Ascending aorta (tissue), 2 donors: Measurements from ENCODE around the gene CBLB. TPM values are rescaled to one million over a fixed set of nuclear protein-coding genes. Genes with fewer than 3 reads are reported as not detected.

ENCODE experiments used
- DNase-seq, 2 donors: peaks; one replicate each; pipeline ENCODE4 v3.0.0-alpha.2; 2019; ENCODE audit warnings: low spot score in 2 of 2
- H3K27ac ChIP-seq, 2 donors: fragments of 200-600 bp; sonication (generic); one replicate each; pipeline ENCODE4 v1.5.1; 2016 to 2017; ENCODE audit warnings: mild to moderate bottlenecking in 1 of 2
- H3K27me3 ChIP-seq: fragments of 200-600 bp; sonication (generic); one replicate; pipeline ENCODE4 v1.5.1; 2017
- H3K36me3 ChIP-seq, 2 donors: fragments of 200-600 bp; sonication (generic); one replicate each; pipeline ENCODE4 v1.5.1; 2016
- H3K4me1 ChIP-seq, 2 donors: fragments of 200-600 bp; sonication (generic); one replicate each; pipeline ENCODE4 v1.5.1; 2016 to 2017; ENCODE audit warnings: mild to moderate bottlenecking in 1 of 2
- H3K4me3 ChIP-seq, 2 donors: fragments of 200-600 bp; sonication (generic); one replicate each; pipeline ENCODE4 v1.5.1; 2016 to 2017; ENCODE audit warnings: mild to moderate bottlenecking in 1 of 2
- H3K9me3 ChIP-seq, 2 donors: fragments of 200-600 bp; sonication (generic); one replicate each; pipeline ENCODE4 v1.5.1; 2016
- CTCF ChIP-seq, 3 experiments: fragments of 200-600 bp in 2 of 3; fragments of 450-650 bp in 1 of 3; sonication (generic) in 2 of 3; IDR thresholded peaks; one replicate each; pipeline ENCODE4 v1.5.1; 2016 to 2019; ENCODE audit warnings: antibody characterized with exemption in 3 of 3, mild to moderate bottlenecking in 1 of 3, moderate library complexity in 1 of 3
- intact Hi-C: fragments of 100-400 bp; cut with DNase I; formaldehyde crosslinking; loops from one replicate; pipeline ENCODE4 v1.15.1; 2023
- total RNA-seq: library from RNA; depleted of rRNA; stranded (reverse); fragments of >200 nt; gene quantifications from one replicate; pipeline ENCODE4 v1.1.0, GENCODE V29; 2016

CBLB gene
- total RNA-seq, 1 donor from 2014 or later, result 30.0 TPM

- peaks cover 5 to 27% of the 10 kb centered on the region in 2 donors for H3K36me3 ChIP-seq
Observed at GRCh38 chr3:105662306-105662705, 206.5 kb downstream of the CBLB start.

DNA sequence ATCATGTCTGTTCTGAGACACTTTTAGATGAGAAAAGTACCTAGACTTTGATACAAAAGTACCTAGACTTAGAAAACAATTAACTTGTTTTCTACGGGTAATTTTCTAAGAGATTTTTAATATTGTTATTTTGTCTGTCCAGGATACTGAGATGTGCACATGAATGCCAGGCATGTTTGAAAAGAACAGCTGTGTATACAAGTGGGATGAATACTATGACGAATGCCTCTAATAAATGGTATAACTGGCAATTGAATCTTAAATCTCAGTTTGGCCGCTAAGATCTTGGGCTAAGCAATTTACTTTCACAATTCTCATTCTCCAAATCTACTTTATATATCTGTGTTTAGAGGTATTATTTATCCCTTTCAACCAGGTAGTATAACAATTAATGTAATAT lies 207.4 kb downstream of the CBLB start:
- H3K9me3 ChIP-seq, result no peaks in the 10 kb centered on the region
- peaks cover 0 to 16% of the 10 kb centered on the region in 2 donors for H3K4me1 ChIP-seq
- H3K36me3 ChIP-seq, result peaks cover 5 to 27% of the 10 kb centered on the region in 2 donors
- TF ChIP-seq CTCF (IDR thresholded peaks at IDR 0.05), result no peak
- intact Hi-C loops, result no loop called here
- no peak overlapping the region for H3K4me3 ChIP-seq
- H3K27ac ChIP-seq, result no peak overlapping the region
- no peaks in the 10 kb centered on the region for H3K27me3 ChIP-seq
- no peak for DNase-seq

More at GRCh38 chr3:105662306-105662705, 206.5 kb downstream of the CBLB start:
- TF ChIP-seq CTCF (IDR thresholded peaks at IDR 0.05), result no peak
- Histone ChIP-seq H3K4me1 (peaks cover 0 to 10% of the 10 kb centered on the region in 2 donors), H3K4me3 (no peak overlapping the region), H3K9me3 (no peaks in the 10 kb centered on the region), H3K27me3 (no peaks in the 10 kb centered on the region), H3K27ac (peak overlapping the region in 1 of 2 donors; percentile 54)
- DNase-seq, result no peak
- intact Hi-C loops, result no loop called here

DNA sequence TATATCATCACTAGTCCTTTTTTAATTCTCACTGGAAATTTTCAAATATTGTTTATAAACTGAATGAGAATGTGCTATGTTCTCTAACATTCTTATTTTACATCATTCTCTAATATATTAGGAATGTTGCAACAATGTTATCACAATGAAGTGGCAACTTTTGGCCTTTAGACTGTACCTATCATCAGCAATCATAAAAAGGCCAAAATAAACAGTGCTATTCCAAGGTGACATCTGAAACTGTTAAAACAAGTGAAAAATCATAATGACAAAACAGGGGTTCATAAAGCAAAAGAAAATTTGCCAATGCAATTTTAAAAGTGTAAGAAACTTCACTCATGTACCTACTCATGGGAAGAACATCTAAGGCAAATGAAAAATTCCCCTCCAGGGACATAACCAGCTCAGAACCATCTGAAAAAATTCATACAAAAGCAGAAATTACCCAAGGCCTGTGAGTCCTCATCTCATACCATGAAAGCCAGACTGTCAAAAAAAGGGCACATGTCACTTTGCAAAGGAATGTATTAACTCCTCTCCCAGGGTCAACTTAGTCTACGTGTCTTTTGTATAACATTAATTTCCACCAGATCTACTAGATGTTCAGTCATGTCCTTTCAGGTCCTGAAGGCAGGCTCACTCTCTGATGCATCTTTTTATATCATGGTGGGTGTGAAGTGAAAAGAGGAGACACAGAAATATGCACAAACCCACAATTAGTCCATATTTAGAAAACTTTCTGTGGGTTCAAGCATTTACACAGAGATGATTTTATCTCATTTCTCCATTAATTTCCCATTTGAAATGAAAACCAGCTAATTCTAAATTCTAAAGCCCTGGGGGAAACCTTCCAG lies 211.9 kb downstream of the CBLB start:
- Histone ChIP-seq H3K27me3 (no peaks in the 10 kb centered on the region), H3K4me1 (peaks cover 0 to 16% of the 10 kb centered on the region in 2 donors), H3K4me3 (no peak overlapping the region), H3K27ac (peak overlapping the region; percentile 8 to 48), H3K36me3 (peaks cover 5 to 27% of the 10 kb centered on the region in 2 donors), H3K9me3 (no peaks in the 10 kb centered on the region)
- intact Hi-C loops, result no loop called here
- DNase-seq, result no peak
- no peak for TF ChIP-seq CTCF (IDR thresholded peaks at IDR 0.05)

DNA sequence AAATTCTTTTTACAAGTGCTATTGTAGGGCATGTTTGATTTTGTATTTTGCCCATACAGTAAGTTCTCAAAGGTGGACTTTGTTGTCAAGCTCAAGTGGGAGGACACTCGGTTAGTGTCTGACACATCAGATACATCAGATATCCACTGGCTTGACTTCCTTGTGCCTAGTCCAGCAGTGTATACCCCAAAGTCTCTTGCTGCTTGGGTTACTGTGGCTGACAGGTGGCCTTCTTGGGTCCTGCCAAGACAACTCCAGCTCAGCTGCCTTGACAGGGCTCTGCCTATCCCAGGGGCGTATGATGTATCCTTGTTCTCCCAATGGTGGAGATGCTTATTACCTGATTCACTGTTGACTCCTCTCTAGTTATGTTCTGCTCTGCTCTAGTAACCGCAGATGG lies 214.9 kb downstream of the CBLB start:
- H3K27me3 ChIP-seq, result no peaks in the 10 kb centered on the region
- no peaks in the 10 kb centered on the region for H3K9me3 ChIP-seq
- DNase-seq, result no peak
- intact Hi-C loops, result no loop called here
- TF ChIP-seq CTCF (IDR thresholded peaks at IDR 0.05), result no peak
- H3K4me3 ChIP-seq, result no peak overlapping the region
- no peak overlapping the region for H3K27ac ChIP-seq
- H3K4me1 ChIP-seq, result peaks cover 0 to 14% of the 10 kb centered on the region in 2 donors
- H3K36me3 ChIP-seq, result peaks cover 4 to 13% of the 10 kb centered on the region in 2 donors

DNA sequence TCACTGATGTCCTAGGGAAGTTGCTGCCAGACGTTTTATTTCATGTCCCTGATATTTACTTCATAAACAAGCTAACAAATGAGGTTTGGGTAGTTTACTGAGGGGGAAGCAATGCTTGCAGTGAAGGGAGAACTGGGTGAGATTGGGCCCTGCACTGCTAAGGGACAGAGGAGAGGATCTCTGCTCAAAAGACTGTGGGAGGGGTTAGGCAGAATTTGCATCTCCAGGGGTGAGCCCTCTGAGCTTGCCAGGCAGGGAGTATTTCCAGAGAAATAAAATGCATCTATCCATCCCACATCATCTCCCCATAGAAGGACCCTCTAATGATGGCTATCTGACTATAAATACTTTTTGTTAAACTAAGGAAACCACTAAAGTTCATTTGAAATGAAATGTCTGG lies 215.6 kb downstream of the CBLB start:
- Histone ChIP-seq H3K27me3 (no peaks in the 10 kb centered on the region), H3K27ac (no peak overlapping the region), H3K4me3 (no peak overlapping the region), H3K4me1 (peaks cover 0 to 14% of the 10 kb centered on the region in 2 donors), H3K9me3 (no peaks in the 10 kb centered on the region), H3K36me3 (peaks cover 0 to 6% of the 10 kb centered on the region in 2 donors)
- no peak for DNase-seq
- TF ChIP-seq CTCF (IDR thresholded peaks at IDR 0.05), result no peak
- intact Hi-C loops, result no loop called here
